A549 treated with GW870086 at 1 μM for 4 hours (cell line): ENCODE measurements around the gene EXOC3L1. TPM values are rescaled to one million over a fixed set of nuclear protein-coding genes. Genes with fewer than 3 reads are reported as not detected.

Experiments
- total RNA-seq: library from RNA; stranded (reverse); fragments of 200-300 nt; extraction: Qiagen RNA extraction; gene quantifications from 5 replicates; pipeline ENCODE4 v1.2.3, GENCODE V29; 2022; ENCODE audit warnings: low read depth

EXOC3L1 gene, protein sequence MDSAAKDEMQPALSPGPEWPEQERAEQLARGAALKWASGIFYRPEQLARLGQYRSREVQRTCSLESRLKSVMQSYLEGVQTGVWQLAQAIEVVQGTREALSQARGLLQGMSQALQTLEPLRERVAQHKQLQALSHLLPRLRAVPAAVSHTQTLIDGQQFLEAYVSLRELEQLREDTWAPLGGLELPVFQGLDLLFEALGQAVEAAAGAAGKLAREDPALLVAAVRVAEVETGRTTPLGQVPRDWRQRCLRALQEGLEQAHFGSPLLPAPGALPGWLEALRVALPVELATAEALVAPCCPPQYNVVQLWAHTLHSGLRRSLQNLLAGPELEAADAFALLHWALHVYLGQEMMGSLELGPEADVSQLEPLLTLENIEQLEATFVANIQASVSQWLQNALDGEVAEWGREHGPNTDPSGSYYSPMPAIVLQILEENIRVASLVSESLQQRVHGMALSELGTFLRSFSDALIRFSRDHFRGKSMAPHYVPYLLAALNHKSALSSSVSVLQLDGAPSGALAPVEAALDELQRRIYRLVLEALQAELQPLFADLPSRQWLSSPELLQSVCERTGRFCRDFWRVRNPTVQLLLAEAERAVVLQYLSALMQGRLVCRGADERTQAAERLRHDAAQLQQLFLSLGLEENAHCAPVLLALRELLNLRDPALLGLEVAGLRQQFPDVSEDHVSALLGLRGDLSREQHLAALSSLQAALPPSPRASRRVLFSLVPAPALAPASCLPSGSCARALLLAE
- total RNA-seq, result 0.09 to 0.30 TPM (median 0.23 TPM) in 3 of 5 replicates, not detected in the others

DNA sequence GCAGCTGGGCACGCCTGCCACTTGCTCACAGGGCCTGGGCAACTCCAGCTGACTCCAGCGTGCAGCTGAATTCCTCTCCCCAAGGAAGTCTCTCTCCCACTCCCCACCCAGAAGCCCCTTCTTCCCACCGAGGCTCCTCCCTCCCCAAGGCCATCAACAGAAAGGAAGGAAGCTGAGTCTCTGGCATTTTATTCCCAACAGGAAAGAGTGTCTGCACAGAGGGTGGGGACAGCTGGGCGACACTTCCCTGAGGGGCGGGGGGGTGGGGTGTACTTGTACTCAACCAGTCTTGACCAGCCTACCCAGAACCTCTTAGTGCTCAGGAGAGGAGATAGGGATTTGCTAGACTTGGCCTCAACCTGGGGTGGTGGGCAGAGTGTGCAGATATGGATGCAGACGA lies at the start of gene EXOC3L1:
Gene EXOC3L1 (minus strand): TSS at position 96 of the 400 bp plus-strand sequence. CDS start 460 bp downstream, outside the sequence.

DNA sequence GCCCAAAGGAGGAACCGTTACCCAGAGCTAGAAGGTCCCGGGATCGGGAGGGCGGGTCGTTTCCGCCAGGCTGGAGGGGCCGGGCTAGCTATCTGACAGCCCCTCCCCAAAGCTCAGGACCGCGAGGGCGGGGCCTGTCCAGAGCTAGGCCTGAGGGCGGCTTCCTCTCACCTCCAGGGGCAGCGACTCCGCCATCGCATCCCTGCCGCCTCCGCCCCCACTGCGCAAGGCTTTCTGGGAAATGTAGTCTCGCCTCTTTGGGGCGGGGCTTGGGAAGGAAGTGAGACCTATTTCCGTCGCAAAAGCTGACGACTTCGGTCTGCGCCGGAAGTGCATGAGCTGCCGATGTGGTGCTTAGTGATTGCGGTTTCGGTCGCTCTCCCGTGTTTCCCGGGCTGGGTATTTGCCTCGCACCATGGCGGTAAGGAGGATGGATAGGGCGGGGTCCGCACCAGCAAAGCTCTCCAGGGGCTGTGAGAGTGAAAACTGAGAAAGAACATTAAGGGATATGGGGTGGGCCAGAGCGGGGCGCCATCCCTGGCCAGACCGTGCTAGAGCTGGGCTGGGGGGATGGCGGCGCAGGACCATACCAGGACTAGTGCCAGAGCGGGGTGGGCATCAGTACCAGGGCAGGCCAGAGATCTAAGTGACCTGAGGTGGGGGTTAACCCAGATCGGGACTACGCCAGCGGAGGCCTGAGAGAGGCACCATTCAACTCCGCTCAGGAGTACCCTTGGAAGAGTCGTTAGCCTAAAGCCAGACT lies 37.0 kb upstream of the EXOC3L1 start, which contains the start of gene TMEM208:
Gene TMEM208 (plus strand): TSS at position 327 of the 763 bp plus-strand sequence. CDS start 89 bp downstream, at position 416.

DNA sequence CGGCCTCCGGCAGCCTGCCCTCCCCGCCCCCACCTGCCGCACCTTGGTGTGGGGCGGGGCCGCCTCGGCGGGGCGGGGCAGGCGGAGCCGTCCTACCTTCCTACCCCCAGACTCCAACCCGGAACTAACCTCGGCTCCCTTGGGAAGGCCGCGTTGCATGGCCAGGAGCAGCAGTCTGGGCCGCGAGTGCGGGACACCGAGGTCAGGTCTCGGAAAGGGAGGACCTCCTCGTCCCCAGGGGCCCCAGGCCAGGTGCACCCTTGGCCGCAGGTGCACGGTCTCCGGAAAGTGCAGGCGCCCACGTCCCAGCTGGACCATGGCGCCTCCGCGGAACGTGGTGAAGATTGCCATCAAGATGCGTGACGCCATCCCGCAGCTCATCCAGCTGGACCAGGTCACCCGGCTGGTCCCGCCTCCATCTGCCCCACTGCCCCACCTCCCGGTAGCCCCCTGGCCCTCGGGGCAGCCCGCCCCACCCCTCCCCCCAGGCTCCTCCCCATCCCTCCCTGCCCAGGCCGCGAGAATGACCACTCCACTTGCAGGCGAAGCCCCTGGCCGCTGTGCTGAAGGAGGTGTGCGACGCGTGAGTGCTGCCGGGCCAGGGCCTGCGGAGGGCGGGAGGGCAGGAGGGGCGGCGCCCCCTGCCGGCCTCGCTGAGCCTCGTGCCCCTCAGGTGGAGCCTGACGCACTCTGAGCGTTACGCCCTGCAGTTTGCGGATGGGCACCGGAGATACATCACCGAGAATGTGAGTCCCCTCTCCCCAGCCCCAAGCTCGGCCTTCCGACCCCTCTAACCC lies 9.3 kb upstream of the EXOC3L1 start, which contains the start of gene ELMO3:
Gene ELMO3 (plus strand): TSS at position 121 of the 797 bp plus-strand sequence. CDS start 196 bp downstream, at position 317.

DNA sequence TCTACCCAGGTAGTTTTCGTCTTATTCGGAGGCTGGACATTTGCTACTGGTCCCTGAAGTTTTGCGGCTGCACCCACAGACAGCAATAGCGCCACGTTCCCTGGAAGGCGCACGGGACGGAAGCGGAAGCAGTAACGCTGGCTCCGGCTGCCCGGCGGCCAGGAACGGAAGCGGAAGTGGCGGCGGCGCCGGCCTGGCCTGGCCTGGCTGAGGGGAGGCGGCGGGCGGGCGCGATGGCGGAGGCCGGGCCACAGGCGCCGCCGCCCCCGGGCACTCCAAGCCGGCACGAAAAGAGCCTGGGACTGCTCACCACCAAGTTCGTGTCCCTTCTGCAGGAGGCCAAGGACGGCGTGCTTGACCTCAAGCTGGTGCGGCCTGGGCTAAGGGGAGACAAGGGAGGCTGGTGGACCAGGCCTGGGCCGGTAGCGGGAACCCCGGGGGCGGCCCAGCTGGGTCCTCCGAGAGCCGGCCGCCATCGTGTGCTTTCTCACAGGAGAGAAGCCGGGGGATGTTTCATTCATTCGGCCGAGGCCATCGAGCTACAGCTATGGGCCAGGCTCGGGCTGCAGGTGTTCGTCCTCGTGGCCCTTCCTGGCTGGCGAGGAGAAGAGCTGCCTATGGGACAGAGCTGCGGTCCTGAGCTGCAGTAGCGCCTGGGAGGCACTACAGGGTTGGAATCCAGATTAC lies 2.2 kb upstream of the EXOC3L1 start, which contains the start of gene E2F4:
Gene E2F4 (plus strand): TSS at position 161 of the 687 bp plus-strand sequence. CDS start 73 bp downstream, at position 234.

GRCh38 chr16:67183627-67184452 lies 6.1 kb downstream of the EXOC3L1 start, which contains the start of gene MATCAP1:
Gene MATCAP1, minus strand, starts transcription at chr16:67183963. Its CDS starts 3,353 bp downstream, at chr16:67180610.

GRCh38 chr16:67170168-67170948 lies 19.6 kb downstream of the EXOC3L1 start, which contains the start of gene NOL3:
Gene NOL3, plus strand, starts transcription at chr16:67170538.

DNA sequence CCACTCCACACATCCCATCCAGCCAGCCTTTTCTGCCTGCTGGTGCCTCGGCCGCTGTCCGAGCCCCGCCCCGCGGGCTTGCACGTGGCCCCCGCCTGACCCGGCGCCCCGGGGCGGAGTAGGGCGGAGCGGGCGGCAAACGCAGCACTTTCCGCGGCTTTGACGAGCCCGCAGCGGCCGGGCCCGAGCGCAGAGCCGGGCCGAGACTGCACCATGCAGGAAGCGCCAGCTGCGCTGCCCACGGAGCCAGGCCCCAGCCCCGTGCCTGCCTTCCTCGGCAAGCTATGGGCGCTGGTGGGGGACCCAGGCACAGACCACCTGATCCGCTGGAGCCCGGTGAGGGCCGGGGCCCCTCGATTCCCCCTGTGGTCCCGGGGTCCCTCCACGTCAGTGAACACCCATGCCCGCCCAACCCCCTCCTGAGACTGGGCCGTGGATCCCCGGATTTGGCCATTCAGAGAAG lies 25.3 kb downstream of the EXOC3L1 start, which contains the start of gene HSF4:
Gene HSF4 (plus strand): TSS at position 147 of the 463 bp plus-strand sequence. CDS start 67 bp downstream, at position 214.

DNA sequence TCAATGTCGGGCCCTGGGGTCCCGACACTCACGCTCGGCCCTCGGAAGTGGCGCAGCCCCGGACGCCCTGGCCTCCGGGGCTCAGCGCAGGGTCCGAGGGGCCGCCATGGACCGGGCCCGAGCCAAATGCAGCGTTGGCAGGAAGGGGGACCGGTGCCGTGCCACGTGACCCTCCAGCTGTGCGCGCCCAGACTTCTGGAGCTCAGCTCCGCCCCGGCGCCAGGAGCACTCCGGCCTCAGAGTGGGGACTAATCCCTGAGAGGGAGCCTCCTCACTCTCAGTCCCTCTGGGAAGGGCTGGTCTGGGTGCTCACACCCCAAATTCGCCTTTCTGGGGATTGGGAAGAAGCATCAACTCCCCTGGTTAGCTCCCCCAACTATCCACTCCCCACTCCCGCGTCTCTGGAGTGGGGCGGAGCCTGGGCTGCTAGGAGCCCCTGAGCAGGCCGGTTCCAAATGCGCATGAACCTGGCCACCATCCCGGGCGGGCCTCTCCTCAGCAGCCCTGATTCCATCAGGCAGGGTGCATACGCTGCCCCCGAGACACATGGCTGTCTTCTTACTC lies 39.0 kb downstream of the EXOC3L1 start, which contains the start of gene B3GNT9:
Gene B3GNT9 (minus strand): TSS at position 166 of the 564 bp plus-strand sequence. CDS start 513 bp downstream, outside the sequence.

Other genes with a start within 250 kb of the EXOC3L1 start
- 1.8 to 2.5 TPM (median 2.3 TPM) in 5 replicates for gene CES3, start 228.9 kb downstream of the EXOC3L1 start, total RNA-seq
- 1.8 to 2.7 TPM (median 2.0 TPM) in 5 replicates for gene CES4A, start 201.5 kb downstream of the EXOC3L1 start, total RNA-seq
- 46.6 to 53.6 TPM (median 51.6 TPM) in 5 replicates for gene CBFB, start 161.0 kb downstream of the EXOC3L1 start, total RNA-seq
- gene PHAF1, start 80.2 kb downstream of the EXOC3L1 start, total RNA-seq, result 24.3 to 26.8 TPM (median 25.6 TPM) in 5 replicates
- gene B3GNT9, start 39.1 kb downstream of the EXOC3L1 start, total RNA-seq, result 7.7 to 9.5 TPM (median 9.0 TPM) in 5 replicates
- gene TRADD, start 30.2 kb downstream of the EXOC3L1 start, total RNA-seq, result 16.1 to 19.2 TPM (median 18.6 TPM) in 5 replicates
- gene FBXL8, start 30.2 kb downstream of the EXOC3L1 start, total RNA-seq, result 3.4 to 9.0 TPM (median 8.0 TPM) in 5 replicates
- 11.9 to 16.5 TPM (median 13.2 TPM) in 5 replicates for gene HSF4, start 25.4 kb downstream of the EXOC3L1 start, total RNA-seq
- gene NOL3, start 19.6 kb downstream of the EXOC3L1 start, total RNA-seq, result 76.4 to 107 TPM (median 89.9 TPM) in 5 replicates
- 5.4 to 8.4 TPM (median 6.3 TPM) in 5 replicates for gene MATCAP1, start 6.2 kb downstream of the EXOC3L1 start, total RNA-seq
- 82.2 to 98.8 TPM (median 95.1 TPM) in 5 replicates for gene E2F4, start 2.0 kb upstream of the EXOC3L1 start, total RNA-seq
- gene ELMO3, start 9.0 kb upstream of the EXOC3L1 start, total RNA-seq, result 0.99 to 1.5 TPM (median 1.4 TPM) in 5 replicates
- gene TMEM208, start 37.0 kb upstream of the EXOC3L1 start, total RNA-seq, result 87.8 to 98.8 TPM (median 94.3 TPM) in 5 replicates
- gene FHOD1, start 57.3 kb upstream of the EXOC3L1 start, total RNA-seq, result 47.9 to 66.5 TPM (median 61.3 TPM) in 5 replicates
- gene SLC9A5, start 58.8 kb upstream of the EXOC3L1 start, total RNA-seq, result 1.4 to 1.7 TPM (median 1.6 TPM) in 5 replicates
- 11.0 to 14.2 TPM (median 12.3 TPM) in 5 replicates for gene PLEKHG4, start 89.4 kb upstream of the EXOC3L1 start, total RNA-seq
- 0.14 to 0.79 TPM (median 0.43 TPM) in 5 replicates for gene KCTD19, start 136.6 kb upstream of the EXOC3L1 start, total RNA-seq
- 0.21 to 0.35 TPM (median 0.21 TPM) in 3 of 5 replicates, not detected in the others for gene LRRC36, start 136.7 kb upstream of the EXOC3L1 start, total RNA-seq
- 8.6 to 14.2 TPM (median 12.1 TPM) in 5 replicates for gene TPPP3, start 203.4 kb upstream of the EXOC3L1 start, total RNA-seq
- 4.6 to 7.2 TPM (median 6.5 TPM) in 5 replicates for gene ZDHHC1, start 226.3 kb upstream of the EXOC3L1 start, total RNA-seq
- 1.3 to 2.1 TPM (median 1.5 TPM) in 5 replicates for gene HSD11B2, start 241.0 kb upstream of the EXOC3L1 start, total RNA-seq